HG03097 (cell line): Measurements from ENCODE around the gene TSPAN14.
"Not testable (repeated sequence)": the region's sequence is repeated elsewhere in the genome, so short reads cannot be mapped to it uniquely, and the experiment has no call there.

Experiments used
- ATAC-seq: cut with Tn5 transposase; IDR thresholded peaks from one replicate; pipeline ENCODE4 v1.9.1; 2021; ENCODE audit not compliant: unreplicated experiment, low FRiP score

Gene TSPAN14

GRCh38 chr10:80468002-80468401, 13.9 kb downstream of the TSPAN14 start:
- no peak for ATAC-seq

- no peak for ATAC-seq
Observed at GRCh38 chr10:80468806-80469421, 14.8 kb downstream of the TSPAN14 start.

GRCh38 chr10:80470266-80470665, 16.2 kb downstream of the TSPAN14 start:
- no peak for ATAC-seq

GRCh38 chr10:80471001-80471400, 16.9 kb downstream of the TSPAN14 start:
- ATAC-seq: no peak

- peak; percentile 44 for ATAC-seq
Observed at GRCh38 chr10:80471715-80472233, 17.7 kb downstream of the TSPAN14 start.

GRCh38 chr10:80472234-80473095, 18.4 kb downstream of the TSPAN14 start:
- peak; percentile 93 for ATAC-seq

- ATAC-seq: no peak
Observed at GRCh38 chr10:80473096-80473657, 19.1 kb downstream of the TSPAN14 start.

GRCh38 chr10:80473692-80474596, 19.8 kb downstream of the TSPAN14 start:
- no peak for ATAC-seq

- ATAC-seq: no peak
Observed at GRCh38 chr10:80474597-80474910, 20.4 kb downstream of the TSPAN14 start.

GRCh38 chr10:80474941-80475340, 20.8 kb downstream of the TSPAN14 start:
- no peak for ATAC-seq

- ATAC-seq: not testable (repeated sequence)
Observed at GRCh38 chr10:80475641-80476040, 21.5 kb downstream of the TSPAN14 start.

- no peak for ATAC-seq
Observed at GRCh38 chr10:80476685-80477084, 22.6 kb downstream of the TSPAN14 start.

- no peak for ATAC-seq
Observed at GRCh38 chr10:80477813-80478212, 23.7 kb downstream of the TSPAN14 start.

GRCh38 chr10:80480373-80480772, 26.3 kb downstream of the TSPAN14 start:
- ATAC-seq: not testable (repeated sequence)

- no peak for ATAC-seq
Observed at GRCh38 chr10:80480852-80481251, 26.7 kb downstream of the TSPAN14 start.

- no peak for ATAC-seq
Observed at GRCh38 chr10:80484243-80484642, 30.1 kb downstream of the TSPAN14 start.

- ATAC-seq: no peak
Observed at GRCh38 chr10:80484676-80485075, 30.6 kb downstream of the TSPAN14 start.

- no peak for ATAC-seq
Observed at GRCh38 chr10:80485076-80485945, 31.2 kb downstream of the TSPAN14 start.

- ATAC-seq: no peak
Observed at GRCh38 chr10:80485946-80486764, 32.0 kb downstream of the TSPAN14 start.
